Sigmoid colon (tissue), 4 donors: ENCODE data around the gene LUZP2.

Experiments used
- CTCF ChIP-seq, 4 experiments: fragments of 450-650 bp in 3 of 4; fragments of 200-600 bp in 1 of 4; IDR thresholded peaks; one replicate each; pipeline ENCODE4 v1.5.1; 2016 to 2019; ENCODE audit warnings: antibody characterized with exemption in 4 of 4, mild to moderate bottlenecking in 3 of 4, moderate library complexity in 2 of 4
- POLR2A ChIP-seq, 2 donors: fragments of 450-650 bp; IDR thresholded peaks; one replicate each; pipeline ENCODE4 v1.6.1; 2016; ENCODE audit warnings: antibody characterized with exemption in 2 of 2, mild to moderate bottlenecking in 2 of 2, moderate library complexity in 2 of 2
- POLR2AphosphoS5 ChIP-seq, 4 donors: sonication (generic); formaldehyde crosslinking; IDR thresholded peaks; one replicate each; pipeline ENCODE4 v1.6.1; 2017; ENCODE audit warnings: antibody characterized with exemption in 4 of 4

GRCh38 chr11:24886880-24887619 lies 390.2 kb downstream of the LUZP2 start:
- no peak for TF ChIP-seq POLR2A (IDR thresholded peaks at IDR 0.05)
- TF ChIP-seq CTCF (IDR thresholded peaks at IDR 0.05): no peak
- TF ChIP-seq POLR2AphosphoS5 (IDR thresholded peaks at IDR 0.05): no peak
